VCaP (cell line): ENCODE data around the gene SMCR8.

Experiments
- H3K27ac ChIP-seq: fragments of 450-650 bp; 2 replicates; pipeline ENCODE4 v1.5.1; 2017
- TF ChIP-seq, protein P1 (sequence below): fragments of 450-650 bp; conservative IDR thresholded peaks from 2 replicates; pipeline ENCODE4 v1.5.1; 2017; ENCODE audit warnings: mild to moderate bottlenecking, moderate library complexity

The SMCR8 gene

DNA sequence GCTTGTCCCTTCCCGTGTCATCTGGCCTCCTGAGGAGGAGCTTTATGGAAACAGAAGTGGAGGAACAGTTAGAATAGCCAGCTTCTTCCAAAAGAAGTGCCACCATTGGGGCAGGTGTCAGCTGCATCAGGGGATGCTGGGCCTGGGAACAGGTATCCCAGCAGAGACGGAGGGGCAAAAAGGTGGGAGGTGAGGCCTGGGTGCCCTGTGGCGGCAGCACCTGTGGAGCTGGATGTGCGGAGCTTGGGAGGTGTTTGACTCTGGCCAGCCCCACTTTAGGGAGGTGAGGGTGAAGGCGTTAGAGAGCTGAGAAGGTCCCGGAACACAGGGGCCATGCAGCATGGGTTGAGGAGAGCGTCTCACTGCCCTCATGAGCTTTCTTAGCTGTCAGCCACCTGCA is 5.2 kb downstream of the SMCR8 start:
- TF ChIP-seq, protein P1, sequence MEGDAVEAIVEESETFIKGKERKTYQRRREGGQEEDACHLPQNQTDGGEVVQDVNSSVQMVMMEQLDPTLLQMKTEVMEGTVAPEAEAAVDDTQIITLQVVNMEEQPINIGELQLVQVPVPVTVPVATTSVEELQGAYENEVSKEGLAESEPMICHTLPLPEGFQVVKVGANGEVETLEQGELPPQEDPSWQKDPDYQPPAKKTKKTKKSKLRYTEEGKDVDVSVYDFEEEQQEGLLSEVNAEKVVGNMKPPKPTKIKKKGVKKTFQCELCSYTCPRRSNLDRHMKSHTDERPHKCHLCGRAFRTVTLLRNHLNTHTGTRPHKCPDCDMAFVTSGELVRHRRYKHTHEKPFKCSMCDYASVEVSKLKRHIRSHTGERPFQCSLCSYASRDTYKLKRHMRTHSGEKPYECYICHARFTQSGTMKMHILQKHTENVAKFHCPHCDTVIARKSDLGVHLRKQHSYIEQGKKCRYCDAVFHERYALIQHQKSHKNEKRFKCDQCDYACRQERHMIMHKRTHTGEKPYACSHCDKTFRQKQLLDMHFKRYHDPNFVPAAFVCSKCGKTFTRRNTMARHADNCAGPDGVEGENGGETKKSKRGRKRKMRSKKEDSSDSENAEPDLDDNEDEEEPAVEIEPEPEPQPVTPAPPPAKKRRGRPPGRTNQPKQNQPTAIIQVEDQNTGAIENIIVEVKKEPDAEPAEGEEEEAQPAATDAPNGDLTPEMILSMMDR, result no peak
- H3K27ac ChIP-seq, result no peak overlapping the region

DNA sequence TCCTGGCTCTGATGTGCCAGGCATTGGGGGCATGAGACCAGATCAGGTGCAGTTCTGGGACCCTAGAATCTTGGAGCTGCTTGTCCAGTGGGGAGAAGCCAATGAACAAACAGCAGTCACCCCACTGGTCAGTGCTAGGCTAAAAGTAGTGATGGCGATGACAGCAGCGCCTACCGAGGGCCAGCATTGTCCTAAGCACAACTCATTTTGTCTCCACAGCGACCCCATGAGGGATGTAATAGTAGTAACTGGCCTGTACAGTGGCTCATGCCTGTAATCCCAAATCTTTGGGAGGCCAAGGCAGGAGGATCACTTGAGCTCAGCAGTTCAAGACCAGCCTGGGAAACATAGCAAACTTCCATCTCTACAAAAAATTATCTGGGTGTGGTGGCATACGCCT is 6.2 kb downstream of the SMCR8 start:
- H3K27ac ChIP-seq, result no peak overlapping the region
- TF ChIP-seq, protein P1, result no peak

GRCh38 chr17:18322522-18322921 is 7.4 kb downstream of the SMCR8 start:
- H3K27ac ChIP-seq, result no peak overlapping the region

GRCh38 chr17:18323007-18323406 is 7.9 kb downstream of the SMCR8 start:
- no peak overlapping the region for H3K27ac ChIP-seq
- TF ChIP-seq, protein P1, result 0 out of 2 replicates have a peak, but pooled peaks have one; percentile 8

More at GRCh38 chr17:18322522-18322921, 7.4 kb downstream of the SMCR8 start:
- TF ChIP-seq, protein P1, result no peak

DNA sequence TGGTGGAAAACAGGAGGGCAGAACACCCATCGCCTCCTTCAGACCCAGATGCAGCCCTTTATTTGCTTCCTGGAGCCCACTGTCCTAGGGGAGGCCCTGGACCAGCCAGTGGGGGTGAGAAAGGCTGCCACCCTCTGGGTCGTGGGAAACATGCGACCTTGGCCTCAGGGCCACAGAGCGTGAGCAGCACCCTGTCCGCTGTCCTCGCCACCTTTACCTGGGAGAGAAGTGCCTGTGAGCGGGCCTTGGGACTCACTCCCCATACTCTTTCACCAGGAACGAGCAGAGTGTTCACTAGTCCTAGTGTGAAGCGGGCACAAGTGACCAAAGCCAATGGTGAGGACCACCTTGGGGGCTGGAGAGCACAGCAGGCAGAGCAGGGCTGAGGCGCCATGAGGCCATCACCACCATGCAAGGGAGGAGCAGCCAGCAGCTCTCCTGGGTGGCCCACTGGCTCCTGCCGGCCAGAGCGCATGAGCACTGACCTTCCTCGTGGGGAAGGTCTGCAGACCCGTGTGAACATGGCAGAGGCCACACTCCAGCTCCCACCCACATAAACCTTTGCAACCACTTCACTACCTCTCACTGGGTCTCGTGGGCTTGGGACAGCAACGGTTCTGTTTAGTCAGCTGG is 8.5 kb downstream of the SMCR8 start:
- TF ChIP-seq, protein P1, result no peak

DNA sequence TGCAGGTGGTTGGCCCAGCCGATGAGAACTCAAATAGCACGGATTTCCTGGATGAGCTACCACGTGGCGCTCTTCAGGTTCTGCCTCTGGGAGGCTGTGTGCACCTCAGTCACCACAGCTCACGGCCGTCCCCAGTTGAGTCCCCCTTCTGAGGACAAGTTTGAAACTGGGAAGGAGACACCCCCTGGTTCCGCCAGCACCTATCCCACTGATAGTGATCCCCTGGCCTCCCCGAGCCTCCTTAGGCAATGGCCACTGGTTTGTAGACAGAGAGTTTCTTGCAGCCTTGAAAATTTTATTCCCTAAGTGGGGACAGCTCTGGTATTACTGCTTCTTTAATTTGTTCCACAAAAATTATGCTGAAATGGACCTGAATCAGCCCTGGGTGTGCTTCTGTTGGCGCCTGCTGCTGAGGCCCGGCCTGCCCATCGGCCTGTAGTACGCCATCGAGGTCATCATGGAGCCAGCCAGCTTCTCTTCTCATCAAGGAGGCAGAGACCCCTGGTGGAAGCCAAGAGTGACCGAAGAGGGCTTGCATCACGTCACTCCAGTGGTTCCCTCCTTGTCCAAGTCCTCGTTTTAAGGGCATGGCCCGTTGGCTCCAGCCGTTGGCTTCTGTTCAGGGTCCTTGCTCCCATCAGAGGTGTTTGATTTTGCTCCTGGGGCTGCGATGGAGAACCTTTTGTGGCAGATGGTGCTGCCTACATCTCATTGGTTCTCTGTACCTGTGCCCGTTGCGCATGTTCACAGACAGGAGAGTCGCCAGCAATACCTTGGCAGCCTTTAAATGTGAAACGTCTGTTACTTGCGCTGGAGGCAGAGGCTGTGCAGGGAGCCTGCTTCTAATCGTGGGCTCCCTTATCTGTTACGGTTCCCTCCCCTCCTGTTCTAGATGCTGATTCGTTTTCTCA is 9.3 kb downstream of the SMCR8 start:
- no peak overlapping the region for H3K27ac ChIP-seq
- TF ChIP-seq, protein P1, result no peak

More for the DNA sequence above, 8.5 kb downstream of the SMCR8 start:
- H3K27ac ChIP-seq, result no peak overlapping the region

DNA sequence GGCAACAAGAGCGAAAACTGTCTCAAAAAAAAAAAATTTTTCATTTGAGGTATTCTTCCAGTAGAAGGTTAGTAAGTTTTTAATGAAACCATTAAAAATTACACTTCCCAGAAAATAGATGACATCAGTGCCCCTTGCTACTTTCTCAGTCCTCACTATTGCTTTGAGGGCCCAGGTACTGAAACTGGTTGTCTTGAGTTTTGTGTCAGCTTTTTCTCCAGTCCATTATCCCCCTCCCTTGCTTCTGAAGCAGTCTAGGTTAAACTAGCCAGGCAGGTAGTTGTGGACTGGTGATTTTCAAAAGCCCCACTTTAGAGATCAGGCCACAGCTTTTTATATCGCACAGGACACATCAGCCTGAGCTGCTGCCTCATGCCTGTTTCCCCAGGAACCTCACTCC is 10.9 kb downstream of the SMCR8 start:
- TF ChIP-seq, protein P1, result no peak
- no peak overlapping the region for H3K27ac ChIP-seq
